A549 (cell line): Measurements from ENCODE around the gene NECTIN1. TPM values are rescaled to one million over a fixed set of nuclear protein-coding genes. Genes with fewer than 3 reads are reported as not detected.

Experiments used
- ATAC-seq, 2 experiments: fragments of 200-7000 bp in 1 of 2; fragments of >200 bp in 1 of 2; cut with Nextera tagmentation in 1 of 2; cut with Tn5 transposase in 1 of 2; 3 replicates each; pipeline versions ENCODE4 v1.8.0 to v1.9.1; 2018 to 2020; ENCODE audit warnings: mild to moderate bottlenecking in 1 of 2, moderate library complexity in 1 of 2
- CTCF ChIA-PET: fragments of 300-600 bp; sonication (Branson Sonifier 250); formaldehyde crosslinking; extraction: SDS; loops from one replicate; lab custom pipeline; 2021; ENCODE audit warnings: antibody characterized with exemption, inconsistent platforms; lab: Yijun Ruan, JAX
- POLR2A ChIA-PET: fragments of 350-600 bp; formaldehyde crosslinking; extraction: SDS; loops from one replicate; lab custom pipeline; 2021; ENCODE audit warnings: antibody characterized with exemption, inconsistent platforms; lab: Yijun Ruan, JAX
- DNase-seq, 2 experiments: peaks; one replicate each; pipeline versions ENCODE4 v3.0.0 to v3.0.0-alpha.2; 2011 to 2016; ENCODE audit warnings: low read depth in 1 of 2, low spot score in 1 of 2
- FAIRE-seq: peaks from 2 replicates; lab custom pipeline; 2011; peaks lifted over from hg19 to GRCh38; lab: Jason Lieb, UNC
- H3K27ac ChIP-seq, 2 experiments: fragments of >200 bp; sonication (Bioruptor Twin); formaldehyde crosslinking; 3 replicates each; pipeline ENCODE4 v1.5.1; 2016 to 2017
- H3K4me1 ChIP-seq: fragments of >200 bp; sonication (Bioruptor Twin); formaldehyde crosslinking; 3 replicates; pipeline ENCODE4 v1.6.1; 2016
- H3K4me2 ChIP-seq: fragments of >200 bp; sonication (Bioruptor Twin); formaldehyde crosslinking; 3 replicates; pipeline ENCODE4 v1.6.1; 2016
- H3K4me3 ChIP-seq: fragments of >200 bp; sonication (Bioruptor Twin); formaldehyde crosslinking; 3 replicates; pipeline ENCODE4 v1.5.1; 2016
- H3K9me3 ChIP-seq: fragments of >200 bp; sonication (Bioruptor Twin); formaldehyde crosslinking; 3 replicates; pipeline ENCODE4 v1.6.1; 2016
- BCL3 ChIP-seq: fragments of >200 bp; sonication (Bioruptor Twin); formaldehyde crosslinking; IDR thresholded peaks from 3 replicates; pipeline ENCODE4 v1.6.1; 2016
- CHD2 ChIP-seq: fragments of 150-350 bp; IDR thresholded peaks from 2 replicates; pipeline ENCODE4 v1.6.1; 2014; ENCODE audit warnings: low read length; ENCODE audit not compliant: partially characterized antibody
- CHD4 ChIP-seq: fragments of 200-600 bp; sonication (generic); IDR thresholded peaks from 2 replicates; pipeline ENCODE4 v1.6.1; 2016; ENCODE audit warnings: antibody characterized with exemption, mild to moderate bottlenecking, borderline replicate concordance
- E2F6 ChIP-seq: IDR thresholded peaks from 2 replicates; pipeline ENCODE4 v1.6.1; 2012; ENCODE audit warnings: low read depth, borderline replicate concordance
- EHF ChIP-seq: fragments of 250-450 bp; sonication (Bioruptor Pico); IDR thresholded peaks from 2 replicates; pipeline ENCODE4 v1.5.0; 2020; ENCODE audit warnings: mild to moderate bottlenecking
- FOSB ChIP-seq: fragments of 250-450 bp; sonication (Bioruptor Pico); IDR thresholded peaks from 2 replicates; pipeline ENCODE4 v1.5.0; 2020; ENCODE audit warnings: mild to moderate bottlenecking, moderate library complexity
- GATA3 ChIP-seq: IDR thresholded peaks from 2 replicates; pipeline ENCODE4 v1.6.1; 2012; ENCODE audit warnings: borderline replicate concordance
- HDAC2 ChIP-seq: fragments of 200-600 bp; sonication (generic); IDR thresholded peaks from 2 replicates; pipeline ENCODE4 v1.6.1; 2016
- HOXB5 ChIP-seq: fragments of 250-450 bp; sonication (Bioruptor Pico); IDR thresholded peaks from 2 replicates; pipeline ENCODE4 v1.5.0; 2020; ENCODE audit warnings: mild to moderate bottlenecking, moderate library complexity
- NPAS2 ChIP-seq: fragments of 250-450 bp; sonication (Bioruptor Pico); IDR thresholded peaks from 2 replicates; pipeline ENCODE4 v1.8.0; 2022; ENCODE audit warnings: mild to moderate bottlenecking, moderate library complexity, borderline replicate concordance
- POLR2A ChIP-seq: IDR thresholded peaks from 2 replicates; pipeline ENCODE4 v1.6.1; 2012; ENCODE audit warnings: mild to moderate bottlenecking, low read length
- REST ChIP-seq: fragments of 200-600 bp; sonication (generic); IDR thresholded peaks from 2 replicates; pipeline ENCODE4 v1.6.1; 2016; ENCODE audit warnings: antibody characterized with exemption, mild to moderate bottlenecking, moderate library complexity
- ZSCAN20 ChIP-seq: fragments of 250-450 bp; sonication (Bioruptor Pico); IDR thresholded peaks from 2 replicates; pipeline ENCODE4 v1.8.0; 2022; ENCODE audit warnings: mild to moderate bottlenecking, moderate library complexity
- WGBS: methylation state at CpG from one replicate; pipeline ENCODE4 v1.1.6; 2017; ENCODE audit errors: missing lambda C conversion rate; 5-methylcytosine and 5-hydroxymethylcytosine counted together
- polyA plus RNA-seq, 4 experiments: library from polyadenylated mRNA; depleted of rRNA in 3 of 4; stranded (reverse); fragments of >200 nt; fragmentation: RNase III in 1 of 4; extraction: RNeasy Plus Mini Kit Qiagen cat#74134 plus additional on column Dnase treatment in 1 of 4; gene quantifications; 2 replicates in 3 of 4; 3 replicates in 1 of 4; pipeline ENCODE4 v1.2.3, GENCODE V29; 2011 to 2017
- TF ChIP-seq, protein P1 (sequence below): fragments of 450-650 bp; IDR thresholded peaks from 2 replicates; pipeline ENCODE4 v1.6.1; 2014; ENCODE audit warnings: antibody characterized with exemption

The NECTIN1 gene
- polyA plus RNA-seq, 2 of the 4 experiments (the other 2 are of a cell fraction) = 2.2 to 5.5 TPM

DNA sequence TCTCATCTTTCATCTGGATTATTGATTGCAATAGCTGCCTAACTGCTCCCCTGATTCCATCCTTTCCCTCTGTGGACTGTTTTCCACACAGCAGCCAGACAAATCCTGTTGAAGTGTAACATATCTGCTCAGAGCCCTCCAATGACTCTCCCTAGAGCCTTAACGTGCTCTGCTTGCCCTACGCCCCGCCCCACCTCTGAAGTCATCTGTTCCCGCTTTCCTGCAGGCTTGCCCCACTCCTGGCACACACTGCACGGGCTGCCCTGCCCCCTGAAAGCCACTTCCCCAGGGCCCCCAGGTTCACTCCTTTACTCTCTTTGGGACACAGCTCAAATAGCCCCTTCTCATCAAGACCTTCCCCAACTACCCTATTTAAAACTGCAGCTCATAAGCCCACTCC lies 59.5 kb downstream of the NECTIN1 start:
- WGBS = 70% methylated on average over 5 of the region's 5 CpGs
- Histone ChIP-seq H3K4me1 (no peaks in the 10 kb centered on the region), H3K4me2 (no peak overlapping the region), H3K27ac (no peak overlapping the region), H3K9me3 (no peaks in the 10 kb centered on the region), H3K4me3 (no peak overlapping the region)
- TF ChIP-seq HOXB5 (CRISPR knock-in tag) (no peak), CHD4 (no peak), EHF (no peak), ZSCAN20 (CRISPR knock-in tag) (no peak), REST (no peak), E2F6 (no peak), HDAC2 (no peak), POLR2A (no peak), GATA3 (no peak), CHD2 (no peak), NPAS2 (CRISPR knock-in tag) (no peak)
- TF ChIP-seq, protein P1, sequence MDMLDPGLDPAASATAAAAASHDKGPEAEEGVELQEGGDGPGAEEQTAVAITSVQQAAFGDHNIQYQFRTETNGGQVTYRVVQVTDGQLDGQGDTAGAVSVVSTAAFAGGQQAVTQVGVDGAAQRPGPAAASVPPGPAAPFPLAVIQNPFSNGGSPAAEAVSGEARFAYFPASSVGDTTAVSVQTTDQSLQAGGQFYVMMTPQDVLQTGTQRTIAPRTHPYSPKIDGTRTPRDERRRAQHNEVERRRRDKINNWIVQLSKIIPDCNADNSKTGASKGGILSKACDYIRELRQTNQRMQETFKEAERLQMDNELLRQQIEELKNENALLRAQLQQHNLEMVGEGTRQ = no peak
- ATAC-seq (no peak), DNase-seq (no peak), FAIRE-seq (no peak)
- ChIA-PET POLR2A (no interaction called here), CTCF (interaction anchor here (0.7 to 1.9 kb wide), 4 partner anchors 59 to 565 kb away, joined by 3 to 6 read pairs (median 3); partner anchors contain the start of gene NECTIN1)

DNA sequence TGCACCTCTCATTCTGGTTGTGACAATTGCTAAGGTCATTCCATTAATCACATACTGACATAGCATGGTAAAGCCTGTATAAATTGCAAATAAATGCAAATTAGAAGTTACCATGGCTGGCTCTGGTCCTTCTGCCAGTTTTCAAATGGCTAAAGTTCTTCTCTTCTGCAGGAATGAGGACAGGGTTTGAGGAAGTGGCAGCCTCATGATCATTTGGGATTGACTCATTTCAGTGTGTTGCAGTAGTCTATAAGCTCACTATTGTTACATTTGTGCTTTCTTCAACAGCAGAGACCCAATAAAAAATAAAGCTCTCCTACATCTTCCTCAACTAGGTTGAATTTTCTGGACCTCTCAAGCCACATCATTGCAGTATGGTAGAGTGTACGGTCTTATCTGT lies 60.3 kb downstream of the NECTIN1 start:
- POLR2A ChIA-PET = no interaction called here

More for the DNA sequence above, 60.3 kb downstream of the NECTIN1 start:
- Histone ChIP-seq H3K4me3 (no peak overlapping the region), H3K9me3 (no peaks in the 10 kb centered on the region), H3K27ac (no peak overlapping the region), H3K4me2 (no peak overlapping the region), H3K4me1 (no peaks in the 10 kb centered on the region)
- no peak for DNase-seq
- 100% methylated on average over 1 of the region's 1 CpG for whole genome bisulfite sequencing
- no peak for ATAC-seq
- CTCF ChIA-PET = interaction anchor here (0.7 to 1.9 kb wide), 4 partner anchors 60 to 566 kb away, joined by 3 to 6 read pairs (median 3); partner anchors contain the start of gene NECTIN1
- TF ChIP-seq FOSB (CRISPR knock-in tag) (no peak), BCL3 (no peak)
- TF ChIP-seq, protein P1 = no peak
- FAIRE-seq = no peak
